NCI-H1417 treated with DMSO at 0.1 percent for 48 hours (cell line): ENCODE data around the gene LHX8.

Experiments used
- DNase-seq: peaks from one replicate; lab custom pipeline; 2025; lab: John Stamatoyannopoulos, UW

Gene LHX8

DNA sequence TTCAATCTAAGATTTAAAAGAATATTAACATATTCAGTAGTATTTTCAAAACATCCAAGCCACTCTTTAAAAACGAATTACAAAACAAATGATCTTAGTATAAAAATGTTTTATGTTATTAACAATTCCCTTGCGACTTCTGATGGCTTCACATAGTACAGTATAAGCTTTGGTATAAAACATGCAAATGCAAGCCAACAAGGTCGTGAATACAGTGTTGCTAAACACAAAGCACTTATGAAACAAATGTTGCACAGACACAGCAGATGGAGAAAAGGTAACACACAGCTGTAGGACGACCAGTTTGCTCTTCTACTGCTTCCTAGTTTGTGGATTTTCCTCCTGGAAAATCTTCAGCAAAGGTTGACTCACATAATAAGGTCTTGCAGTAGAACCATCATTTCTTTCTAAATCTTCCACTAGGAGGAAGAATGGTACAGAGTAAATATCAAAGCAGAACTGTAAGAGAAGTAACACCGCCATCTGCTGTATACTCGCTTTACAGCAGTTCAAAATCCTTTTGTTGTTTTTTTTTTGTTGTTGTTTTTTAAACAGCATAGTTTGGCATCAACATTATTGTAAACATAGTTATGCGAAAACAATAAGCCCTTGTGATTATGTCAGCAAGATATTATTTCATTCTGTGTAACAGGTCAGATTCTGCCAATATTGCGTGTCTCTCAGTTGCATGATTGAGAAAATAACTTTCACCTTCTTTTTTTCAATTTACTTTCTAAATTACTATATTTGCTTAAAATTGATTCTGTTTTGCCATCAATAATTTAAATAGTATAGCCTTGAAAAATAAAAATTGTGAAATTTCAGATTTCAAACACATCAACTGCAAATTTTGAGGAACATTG lies 69.5 kb downstream of the LHX8 start:
- peak; percentile 39 for DNase-seq

DNA sequence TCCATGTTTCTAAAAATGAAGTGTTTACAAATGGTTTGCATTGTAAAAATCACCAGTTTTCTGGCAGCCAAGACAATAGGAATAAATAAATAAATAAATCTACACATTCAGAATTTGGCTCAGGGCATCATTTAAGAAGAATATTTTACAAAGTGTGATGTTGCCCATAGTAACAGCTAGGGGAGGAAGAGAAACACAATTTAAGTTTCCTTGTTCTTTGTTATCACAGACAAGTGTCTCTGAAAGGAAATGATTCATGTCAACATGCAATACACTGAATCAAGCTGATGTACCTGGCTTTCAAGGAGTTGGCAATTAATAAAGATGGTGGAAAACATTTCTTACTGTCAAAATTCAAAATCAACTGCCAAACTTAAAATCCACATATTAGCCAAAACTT lies 74.7 kb downstream of the LHX8 start:
- no peak for DNase-seq
